ENCODE measurements around the gene KCNMB2. TPM values are rescaled to one million over a fixed set of nuclear protein-coding genes. Genes with fewer than 3 reads are reported as not detected.
A peak's percentile ranks its signal among the peaks of the same experiment; 100 is the strongest.

KCNMB2 gene
- total and polyA plus RNA-seq, 8 donors: 0.69 to 38.0 (median 2.3) TPM

- H3K36me3 ChIP-seq: no peaks in the 10 kb centered on the region
- TF ChIP-seq CTCF (IDR thresholded peaks at IDR 0.05): no peak
- WGBS, 2 donors: 64 to 70% methylated on average over 2 of the region's 2 CpGs
- DNase-seq (no peak), ATAC-seq (no peak), FAIRE-seq (no peak)
- H3K9me3 ChIP-seq: no peaks in the 10 kb centered on the region
- no peak overlapping the region for H3K27ac ChIP-seq
- no peak overlapping the region for H3K4me3 ChIP-seq
- no peaks in the 10 kb centered on the region for H3K4me1 ChIP-seq
- H3K27me3 ChIP-seq: no peaks in the 10 kb centered on the region
- intact Hi-C loops (cut with DNase I): no loop called here
These were observed 308.7 kb downstream of the KCNMB2 start for GRCh38 chr3:178844916-178845315.

GRCh38 chr3:178845420-178846118 lies 309.3 kb downstream of the KCNMB2 start:
- H3K27me3 ChIP-seq: no peaks in the 10 kb centered on the region
- no peaks in the 10 kb centered on the region for H3K4me1 ChIP-seq
- intact Hi-C loops (cut with DNase I): no loop called here
- no peak for TF ChIP-seq CTCF (IDR thresholded peaks at IDR 0.05)
- no peak overlapping the region for H3K27ac ChIP-seq
- ATAC-seq (no peak), DNase-seq (no peak), FAIRE-seq (no peak)
- no peaks in the 10 kb centered on the region for H3K36me3 ChIP-seq
- 60 to 72% methylated on average over 3 of the region's 3 CpGs for WGBS, 2 donors
- no peaks in the 10 kb centered on the region for H3K9me3 ChIP-seq
- no peak overlapping the region for H3K4me3 ChIP-seq

GRCh38 chr3:178847190-178847589 lies 311.0 kb downstream of the KCNMB2 start:
- ATAC-seq (peak in 1 of 4 donors; percentile 42), DNase-seq (no peak), FAIRE-seq (no peak)
- Histone ChIP-seq H3K27me3 (no peaks in the 10 kb centered on the region), H3K27ac (no peak overlapping the region), H3K36me3 (no peaks in the 10 kb centered on the region), H3K4me1 (no peaks in the 10 kb centered on the region), H3K4me3 (no peak overlapping the region), H3K9me3 (no peaks in the 10 kb centered on the region)
- no peak for TF ChIP-seq CTCF (IDR thresholded peaks at IDR 0.05)
- WGBS, 2 donors: 58 to 79% methylated on average over 2 of the region's 2 CpGs
- intact Hi-C loops (cut with DNase I): no loop called here

- 23 to 28% methylated on average over 4 of the region's 4 CpGs for WGBS, 2 donors
- FAIRE-seq (no peak), DNase-seq (no peak), ATAC-seq (no peak)
- H3K4me3 ChIP-seq: no peak overlapping the region
- no peak overlapping the region for H3K27ac ChIP-seq
- intact Hi-C loops (cut with DNase I): no loop called here
- no peak for TF ChIP-seq CTCF (IDR thresholded peaks at IDR 0.05)
- H3K4me1 ChIP-seq: no peaks in the 10 kb centered on the region
- no peaks in the 10 kb centered on the region for H3K27me3 ChIP-seq
- no peaks in the 10 kb centered on the region for H3K36me3 ChIP-seq
- no peaks in the 10 kb centered on the region for H3K9me3 ChIP-seq
These were observed 313.1 kb downstream of the KCNMB2 start for GRCh38 chr3:178849199-178849910.
